ENCODE results near the gene DOCK4. TPM values are rescaled to one million over a fixed set of nuclear protein-coding genes. Genes with fewer than 3 reads are reported as not detected.
A peak's percentile ranks its signal among the peaks of the same experiment; 100 is the strongest.

The DOCK4 gene
- total RNA-seq, 1 donor from 2014 or later: 4.5 TPM

DNA sequence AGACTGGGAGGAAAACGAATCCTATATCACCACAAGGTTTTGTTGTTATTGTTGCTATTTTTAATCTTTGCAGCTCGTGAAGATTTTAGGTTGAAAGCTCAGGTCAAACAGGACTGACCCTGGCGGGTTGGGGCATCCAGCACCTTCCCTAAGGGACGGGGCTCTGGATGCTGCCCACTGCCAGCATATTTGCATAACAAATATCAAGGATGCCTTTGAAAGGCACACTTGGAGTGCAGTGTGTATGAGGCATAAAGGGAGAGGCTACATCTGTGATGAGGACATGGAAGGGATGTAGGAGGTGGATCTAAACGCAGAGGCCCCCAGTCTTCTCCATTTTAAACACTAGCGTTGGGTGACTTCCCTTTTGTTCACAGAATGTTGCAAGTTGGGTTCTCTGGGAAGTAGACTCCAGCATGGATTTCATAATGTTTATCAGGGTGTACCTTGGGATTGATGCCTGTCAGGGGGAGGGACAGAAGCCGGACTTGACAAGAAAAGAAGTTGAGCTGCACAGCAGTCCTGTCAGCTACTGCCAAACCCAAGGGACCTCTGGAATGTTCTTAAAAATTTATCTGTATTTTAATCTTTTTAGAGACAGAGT lies 462.9 kb downstream of the DOCK4 start:
- Histone ChIP-seq H3K4me3 (ENCODE audit: low read depth, low read length) (no peak overlapping the region), H3K36me3 (ENCODE audit: control insufficient read depth, insufficient read depth, low read length) (peaks cover 3% of the 10 kb centered on the region), H3K27me3 (ENCODE audit: control insufficient read depth, insufficient read depth, low read length) (no peaks in the 10 kb centered on the region)
- TF ChIP-seq, protein P1, sequence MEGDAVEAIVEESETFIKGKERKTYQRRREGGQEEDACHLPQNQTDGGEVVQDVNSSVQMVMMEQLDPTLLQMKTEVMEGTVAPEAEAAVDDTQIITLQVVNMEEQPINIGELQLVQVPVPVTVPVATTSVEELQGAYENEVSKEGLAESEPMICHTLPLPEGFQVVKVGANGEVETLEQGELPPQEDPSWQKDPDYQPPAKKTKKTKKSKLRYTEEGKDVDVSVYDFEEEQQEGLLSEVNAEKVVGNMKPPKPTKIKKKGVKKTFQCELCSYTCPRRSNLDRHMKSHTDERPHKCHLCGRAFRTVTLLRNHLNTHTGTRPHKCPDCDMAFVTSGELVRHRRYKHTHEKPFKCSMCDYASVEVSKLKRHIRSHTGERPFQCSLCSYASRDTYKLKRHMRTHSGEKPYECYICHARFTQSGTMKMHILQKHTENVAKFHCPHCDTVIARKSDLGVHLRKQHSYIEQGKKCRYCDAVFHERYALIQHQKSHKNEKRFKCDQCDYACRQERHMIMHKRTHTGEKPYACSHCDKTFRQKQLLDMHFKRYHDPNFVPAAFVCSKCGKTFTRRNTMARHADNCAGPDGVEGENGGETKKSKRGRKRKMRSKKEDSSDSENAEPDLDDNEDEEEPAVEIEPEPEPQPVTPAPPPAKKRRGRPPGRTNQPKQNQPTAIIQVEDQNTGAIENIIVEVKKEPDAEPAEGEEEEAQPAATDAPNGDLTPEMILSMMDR (IDR thresholded peaks at IDR 0.05; ENCODE audit: insufficient read depth, low read length, severe bottlenecking): no peak
- FAIRE-seq (no peak), DNase-seq (ENCODE audit: low read depth) (no peak)

DNA sequence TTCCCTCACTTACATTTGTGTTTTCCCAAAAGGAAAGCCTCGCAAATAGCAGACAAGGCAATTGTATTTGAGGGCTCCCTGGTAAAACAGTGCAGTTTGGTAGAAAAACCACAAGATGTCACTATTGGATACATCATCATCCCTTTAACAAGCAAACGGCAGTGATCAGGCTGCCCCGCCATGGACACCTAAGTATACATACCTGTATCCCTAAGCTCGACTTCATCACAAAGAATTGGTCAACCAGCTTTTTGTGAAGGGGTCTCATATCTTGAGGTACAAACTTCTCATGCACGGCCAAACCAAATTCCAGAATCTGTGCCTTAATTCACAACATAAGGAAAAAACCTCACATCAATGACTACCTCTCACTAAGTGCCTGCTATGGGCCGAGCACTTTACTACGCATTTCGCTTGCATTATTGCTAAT lies 464.4 kb downstream of the DOCK4 start:
- Histone ChIP-seq H3K36me3 (ENCODE audit: control insufficient read depth, insufficient read depth, low read length) (peaks cover 3% of the 10 kb centered on the region), H3K27me3 (ENCODE audit: control insufficient read depth, insufficient read depth, low read length) (no peaks in the 10 kb centered on the region), H3K4me3 (ENCODE audit: low read depth, low read length) (no peak overlapping the region)
- TF ChIP-seq, protein P1 (IDR thresholded peaks at IDR 0.05; ENCODE audit: insufficient read depth, low read length, severe bottlenecking): peak; percentile 76
- peak; percentile 80 for DNase-seq (ENCODE audit: low read depth)
- no peak for FAIRE-seq

DNA sequence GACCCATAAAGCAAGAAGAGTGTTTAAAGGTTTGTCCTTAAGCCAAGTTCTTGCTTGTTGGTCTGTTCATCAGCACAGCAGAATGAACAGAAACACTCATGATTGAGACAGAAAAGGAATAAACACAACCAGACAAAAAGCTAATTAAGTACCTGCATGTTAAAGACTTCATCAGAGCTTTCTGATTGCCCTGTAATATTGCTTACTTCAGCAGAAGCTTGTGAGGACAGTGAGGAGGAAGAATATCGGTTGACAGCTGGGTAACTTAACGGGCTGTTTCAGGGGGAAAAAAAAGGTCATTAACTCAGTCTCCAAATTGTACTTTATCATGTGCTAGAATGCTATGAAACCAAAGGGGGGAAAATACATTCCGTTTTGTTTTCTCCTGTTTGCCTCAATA lies 465.3 kb downstream of the DOCK4 start:
- H3K4me3 ChIP-seq (ENCODE audit: low read depth, low read length): no peak overlapping the region
- H3K27me3 ChIP-seq (ENCODE audit: control insufficient read depth, insufficient read depth, low read length): no peaks in the 10 kb centered on the region
- TF ChIP-seq, protein P1 (IDR thresholded peaks at IDR 0.05; ENCODE audit: insufficient read depth, low read length, severe bottlenecking): no peak
- H3K36me3 ChIP-seq (ENCODE audit: control insufficient read depth, insufficient read depth, low read length): peaks cover 3% of the 10 kb centered on the region
- DNase-seq (ENCODE audit: low read depth) (no peak), FAIRE-seq (no peak)

DNA sequence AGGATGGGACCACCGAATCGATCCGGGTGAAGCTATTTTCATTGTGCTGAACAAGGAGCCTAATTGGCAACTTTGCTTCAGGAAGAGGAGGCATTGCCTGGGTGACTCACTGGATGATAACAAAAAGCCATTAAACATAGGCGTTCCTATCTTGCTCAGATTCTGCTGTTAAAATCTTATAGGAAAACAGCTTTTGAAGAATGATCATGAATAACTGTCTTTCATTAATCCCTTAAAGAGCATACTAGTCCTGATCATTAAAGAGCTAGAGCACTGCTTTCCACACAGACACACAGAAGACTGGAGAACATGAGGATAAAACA lies 469.7 kb downstream of the DOCK4 start:
- Histone ChIP-seq H3K36me3 (ENCODE audit: control insufficient read depth, insufficient read depth, low read length) (peaks cover 3% of the 10 kb centered on the region), H3K27me3 (ENCODE audit: control insufficient read depth, insufficient read depth, low read length) (no peaks in the 10 kb centered on the region), H3K4me3 (ENCODE audit: low read depth, low read length) (no peak overlapping the region)
- FAIRE-seq (no peak), DNase-seq (ENCODE audit: low read depth) (peak; percentile 32)
- TF ChIP-seq, protein P1 (IDR thresholded peaks at IDR 0.05; ENCODE audit: insufficient read depth, low read length, severe bottlenecking): no peak

DNA sequence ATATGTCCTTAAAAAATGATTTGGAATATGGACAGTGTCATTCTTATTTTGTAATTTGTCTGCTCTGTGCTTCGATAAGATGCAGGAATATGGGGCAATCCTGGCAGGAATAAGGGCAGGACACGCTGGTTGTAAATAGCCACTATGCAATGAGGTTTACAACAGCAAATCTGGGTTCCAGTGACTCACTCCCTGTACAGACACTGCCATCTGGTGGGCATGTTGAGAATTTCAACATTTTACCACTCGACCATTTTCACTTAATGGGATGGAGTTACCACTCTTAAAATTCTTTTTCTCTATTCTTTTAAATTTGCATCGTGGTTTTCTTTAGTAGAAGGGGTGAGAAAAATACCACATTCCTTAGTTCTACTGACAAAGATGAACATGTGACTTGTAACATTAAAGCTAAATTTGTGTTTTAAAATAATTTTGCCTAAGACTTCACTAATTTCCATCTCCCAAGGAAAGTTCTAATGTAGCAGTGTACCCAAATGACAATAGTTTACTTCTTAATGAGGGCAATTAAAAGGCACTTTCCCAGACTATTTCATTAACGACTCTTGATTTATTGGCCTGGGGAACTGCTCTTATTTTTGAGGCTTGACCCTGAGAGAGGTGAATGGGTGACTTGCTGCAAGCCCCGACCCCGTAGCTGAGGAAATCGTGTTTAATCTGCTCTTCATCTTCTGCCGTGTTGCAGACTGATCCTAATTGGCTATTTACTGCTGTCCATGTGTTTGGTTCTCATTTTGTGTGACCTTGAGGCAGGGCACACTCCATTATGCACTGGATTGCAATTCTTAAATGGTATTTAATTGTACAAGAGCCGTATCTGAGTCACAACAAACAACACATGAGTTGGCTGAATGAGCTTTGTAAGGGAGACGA lies 470.3 kb downstream of the DOCK4 start:
- Histone ChIP-seq H3K27me3 (ENCODE audit: control insufficient read depth, insufficient read depth, low read length) (no peaks in the 10 kb centered on the region), H3K36me3 (ENCODE audit: control insufficient read depth, insufficient read depth, low read length) (peaks cover 3% of the 10 kb centered on the region), H3K4me3 (ENCODE audit: low read depth, low read length) (no peak overlapping the region)
- DNase-seq (ENCODE audit: low read depth) (peak; percentile 62), FAIRE-seq (no peak)
- TF ChIP-seq, protein P1 (IDR thresholded peaks at IDR 0.05; ENCODE audit: insufficient read depth, low read length, severe bottlenecking): peak; percentile 70
